ENCODE measurements around the gene PCSK6. TPM values are rescaled to one million over a fixed set of nuclear protein-coding genes. Genes with fewer than 3 reads are reported as not detected.
"Not testable (repeated sequence)": the region's sequence is repeated elsewhere in the genome, so short reads cannot be mapped to it uniquely, and the experiment has no call there.

The PCSK6 gene
- total and polyA plus RNA-seq, 7 donors, result 2.9 to 10.3 (median 6.4) TPM

DNA sequence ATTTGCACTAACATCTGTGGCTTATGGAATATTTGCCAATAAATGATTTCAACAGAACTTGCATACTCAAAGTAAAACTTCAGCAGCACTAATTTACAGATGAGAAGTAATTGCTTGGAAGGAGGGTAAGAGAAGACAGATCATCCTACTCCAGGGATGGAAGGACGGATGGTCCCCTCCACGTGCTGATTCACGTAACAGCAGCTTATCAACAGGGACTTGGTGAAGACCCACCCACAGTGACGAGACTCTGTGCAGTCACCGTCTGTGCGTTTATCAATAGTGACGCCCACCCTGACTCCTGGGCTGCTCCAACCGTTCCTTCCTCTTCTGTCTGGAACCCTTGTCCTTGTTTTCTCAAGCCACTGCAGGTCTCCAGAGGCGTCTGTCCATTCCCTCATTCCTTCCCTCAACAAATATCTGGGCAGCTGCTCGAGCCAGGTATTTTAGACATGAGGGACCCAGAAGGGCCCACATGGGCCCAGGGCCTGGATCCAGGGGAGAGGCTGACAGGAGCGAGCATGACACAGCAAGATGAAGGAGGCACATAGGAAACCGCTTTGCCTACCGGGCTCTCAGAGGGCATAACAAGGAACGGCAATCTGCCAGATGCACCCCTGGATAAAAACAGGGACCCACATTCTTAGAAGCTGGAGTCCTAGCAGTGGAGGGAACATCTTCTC, 33.3 kb downstream of the PCSK6 start:
- Histone ChIP-seq H3K36me3 (no peaks in the 10 kb centered on the region), H3K4me1 (no peaks in the 10 kb centered on the region), H3K9me3 (no peaks in the 10 kb centered on the region), H3K27me3 (peaks cover 0 to 5% (median 0%) of the 10 kb centered on the region in 3 donors), H3K4me3 (no peak overlapping the region), H3K27ac (no peak overlapping the region)
- no peak for DNase-seq
- no peak for TF ChIP-seq POLR2A (IDR thresholded peaks at IDR 0.05)
- TF ChIP-seq POLR2AphosphoS5 (IDR thresholded peaks at IDR 0.05), result no peak
- TF ChIP-seq, protein P1, sequence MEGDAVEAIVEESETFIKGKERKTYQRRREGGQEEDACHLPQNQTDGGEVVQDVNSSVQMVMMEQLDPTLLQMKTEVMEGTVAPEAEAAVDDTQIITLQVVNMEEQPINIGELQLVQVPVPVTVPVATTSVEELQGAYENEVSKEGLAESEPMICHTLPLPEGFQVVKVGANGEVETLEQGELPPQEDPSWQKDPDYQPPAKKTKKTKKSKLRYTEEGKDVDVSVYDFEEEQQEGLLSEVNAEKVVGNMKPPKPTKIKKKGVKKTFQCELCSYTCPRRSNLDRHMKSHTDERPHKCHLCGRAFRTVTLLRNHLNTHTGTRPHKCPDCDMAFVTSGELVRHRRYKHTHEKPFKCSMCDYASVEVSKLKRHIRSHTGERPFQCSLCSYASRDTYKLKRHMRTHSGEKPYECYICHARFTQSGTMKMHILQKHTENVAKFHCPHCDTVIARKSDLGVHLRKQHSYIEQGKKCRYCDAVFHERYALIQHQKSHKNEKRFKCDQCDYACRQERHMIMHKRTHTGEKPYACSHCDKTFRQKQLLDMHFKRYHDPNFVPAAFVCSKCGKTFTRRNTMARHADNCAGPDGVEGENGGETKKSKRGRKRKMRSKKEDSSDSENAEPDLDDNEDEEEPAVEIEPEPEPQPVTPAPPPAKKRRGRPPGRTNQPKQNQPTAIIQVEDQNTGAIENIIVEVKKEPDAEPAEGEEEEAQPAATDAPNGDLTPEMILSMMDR (IDR thresholded peaks at IDR 0.05), result no peak
- no peak for TF ChIP-seq EP300 (IDR thresholded peaks at IDR 0.05)
- 79 to 87% methylated on average over 14 of the region's 14 CpGs for WGBS, 2 donors
- intact Hi-C loops (cut with DNase I), result no loop called here

DNA sequence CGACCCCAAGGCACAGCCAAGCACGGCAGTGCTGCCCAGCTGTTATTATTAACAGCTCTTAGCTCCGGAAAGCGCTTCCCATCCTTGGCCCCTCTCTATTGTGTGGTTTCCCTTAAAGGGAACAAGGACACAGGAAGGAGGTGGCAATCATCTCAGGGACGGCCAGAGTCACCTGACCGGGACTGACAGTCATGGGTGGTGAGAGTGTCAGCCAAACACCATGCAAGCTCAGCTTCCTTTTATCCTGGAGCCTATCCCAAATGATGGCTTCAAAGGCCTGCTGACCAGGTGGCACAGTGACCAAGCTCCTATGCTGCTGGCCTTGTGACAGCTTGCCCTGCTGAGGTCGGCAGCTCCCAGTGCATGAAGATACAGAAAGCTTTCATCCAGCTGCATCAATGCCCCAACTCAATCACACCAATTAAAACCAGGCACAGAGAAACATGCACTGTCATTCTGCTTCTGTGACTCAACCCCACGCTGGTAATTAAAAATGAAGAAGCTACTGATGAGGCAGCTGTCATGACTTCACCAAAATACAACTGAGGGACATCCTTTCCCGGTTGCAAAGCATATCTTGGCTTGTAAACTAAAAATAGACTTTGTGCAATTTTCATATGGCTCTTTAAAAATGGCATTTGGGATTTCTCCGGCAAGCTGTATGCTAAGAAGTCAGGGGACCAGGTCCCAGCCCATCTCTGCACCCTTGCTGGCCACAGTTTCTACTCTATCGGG, 34.0 kb downstream of the PCSK6 start:
- intact Hi-C loops (cut with DNase I), result no loop called here
- no peak for DNase-seq
- 44 to 73% methylated on average over 11 of the region's 11 CpGs for WGBS, 2 donors

DNA sequence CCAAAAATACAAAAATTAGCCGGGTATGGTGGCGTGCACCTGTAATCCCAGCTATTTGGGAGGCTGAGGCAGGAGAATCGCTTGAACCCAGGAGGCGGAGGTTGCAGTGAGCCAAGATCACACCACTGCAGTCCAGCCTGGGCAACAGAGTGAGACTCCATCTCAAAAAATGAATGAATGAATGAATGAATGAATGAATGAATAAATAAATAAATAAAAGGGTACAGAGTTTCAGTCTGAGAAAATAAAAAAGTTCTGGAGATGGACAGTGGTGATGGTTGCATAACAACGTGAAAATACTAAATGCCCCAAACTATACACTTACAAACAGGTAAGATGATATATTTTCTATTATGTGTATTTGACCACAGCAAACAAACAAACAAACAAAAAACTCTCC, 34.7 kb downstream of the PCSK6 start:
- H3K4me3 ChIP-seq; DNase-seq; intact Hi-C loops (cut with DNase I); H3K27me3 ChIP-seq; H3K27ac ChIP-seq; H3K4me1 ChIP-seq; H3K36me3 ChIP-seq; H3K9me3 ChIP-seq: not testable (repeated sequence)
- 89 to 96% methylated on average over 5 of the region's 5 CpGs for WGBS, 2 donors

More for the DNA sequence above, 34.0 kb downstream of the PCSK6 start:
- H3K9me3 ChIP-seq, result no peaks in the 10 kb centered on the region
- H3K36me3 ChIP-seq, result no peaks in the 10 kb centered on the region
- no peak for TF ChIP-seq EP300 (IDR thresholded peaks at IDR 0.05)
- no peak for TF ChIP-seq POLR2AphosphoS5 (IDR thresholded peaks at IDR 0.05)
- TF ChIP-seq POLR2A (IDR thresholded peaks at IDR 0.05), result no peak
- no peaks in the 10 kb centered on the region for H3K4me1 ChIP-seq
- no peak overlapping the region for H3K27ac ChIP-seq
- H3K27me3 ChIP-seq, result peaks cover 0 to 5% (median 0%) of the 10 kb centered on the region in 3 donors
- no peak overlapping the region for H3K4me3 ChIP-seq

DNA sequence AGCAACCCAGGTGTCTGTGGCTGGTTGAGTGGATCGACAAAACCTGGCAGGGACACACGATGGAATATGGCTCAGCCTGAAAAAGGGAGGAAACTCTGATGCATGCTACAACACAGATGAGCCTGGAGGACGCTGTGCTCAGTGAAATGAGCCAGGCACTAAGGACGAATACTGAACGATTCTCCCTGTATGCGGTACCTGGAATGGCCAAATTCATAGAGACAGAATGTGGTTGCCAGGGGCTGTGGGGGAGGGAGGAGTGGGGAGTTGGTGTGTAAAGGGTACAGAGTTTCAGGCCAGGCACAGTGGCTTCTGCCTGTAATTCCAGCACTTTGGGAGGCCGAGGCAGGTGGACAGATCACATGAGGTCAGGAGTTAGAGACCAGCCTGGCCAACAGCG, 35.1 kb downstream of the PCSK6 start:
- Histone ChIP-seq H3K4me3 (no peak overlapping the region), H3K36me3 (no peaks in the 10 kb centered on the region), H3K27ac (no peak overlapping the region), H3K4me1 (no peaks in the 10 kb centered on the region), H3K9me3 (no peaks in the 10 kb centered on the region), H3K27me3 (peaks cover 0 to 5% (median 0%) of the 10 kb centered on the region in 3 donors)
- WGBS, 2 donors, result 90 to 92% methylated on average over 8 of the region's 8 CpGs
- no peak for DNase-seq
- intact Hi-C loops (cut with DNase I), result no loop called here
- TF ChIP-seq POLR2A (IDR thresholded peaks at IDR 0.05), result no peak
- TF ChIP-seq, protein P1 (IDR thresholded peaks at IDR 0.05), result no peak
- TF ChIP-seq POLR2AphosphoS5 (IDR thresholded peaks at IDR 0.05), result no peak
- TF ChIP-seq EP300 (IDR thresholded peaks at IDR 0.05), result no peak

DNA sequence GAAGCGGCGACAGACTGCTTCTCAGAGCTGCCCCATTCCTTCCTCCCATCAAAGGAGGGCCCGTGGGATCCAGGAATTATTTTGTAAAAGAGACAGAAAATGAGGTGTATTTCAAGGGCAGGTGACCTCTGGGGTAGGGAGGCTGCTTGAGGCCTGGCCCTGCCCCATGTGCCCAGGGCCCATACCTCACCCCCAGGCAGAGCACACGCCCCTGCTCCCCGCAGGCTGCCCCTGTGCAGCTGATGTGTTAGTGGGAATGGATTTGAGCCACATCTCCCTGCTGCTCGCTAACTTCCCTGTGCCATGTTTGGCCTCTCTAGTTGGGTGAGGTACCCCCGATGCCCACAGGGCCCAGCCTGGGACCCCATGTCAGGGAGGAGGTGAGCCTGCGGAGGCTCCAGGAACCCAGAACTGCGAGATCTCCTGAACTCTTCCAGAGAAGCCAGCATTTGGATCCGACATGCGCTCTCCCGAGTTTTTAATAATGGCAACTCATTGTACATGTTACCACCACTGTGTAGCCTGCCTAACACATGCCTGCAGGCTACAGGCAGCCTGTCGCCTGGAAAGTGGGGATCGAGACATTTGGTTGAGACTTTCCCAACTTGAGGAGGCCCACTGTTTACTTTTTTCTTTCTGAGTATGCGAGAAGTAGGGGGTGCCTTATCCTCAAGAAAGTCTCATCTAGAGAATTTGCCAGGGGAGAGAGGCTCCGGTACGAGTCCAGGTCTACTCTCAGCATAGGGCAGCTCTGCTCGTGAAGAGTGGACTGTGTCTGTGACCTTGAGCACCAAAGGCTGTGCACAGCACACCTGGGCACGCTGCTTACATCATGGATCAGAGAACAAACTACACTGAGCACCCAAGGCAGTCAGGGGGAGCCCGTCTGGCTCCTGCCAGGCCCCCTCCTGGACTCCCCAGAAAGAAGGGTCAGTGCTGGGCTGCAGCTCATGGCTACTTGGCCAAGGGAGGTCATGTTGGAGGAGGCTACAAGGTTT, 36.1 kb downstream of the PCSK6 start:
- TF ChIP-seq POLR2AphosphoS5 (IDR thresholded peaks at IDR 0.05) (no peak), POLR2A (IDR thresholded peaks at IDR 0.05) (no peak), EP300 (IDR thresholded peaks at IDR 0.05) (no peak)
- TF ChIP-seq, protein P1 (IDR thresholded peaks at IDR 0.05), result no peak
- no peak overlapping the region for H3K27ac ChIP-seq
- peaks cover 0 to 5% (median 0%) of the 10 kb centered on the region in 3 donors for H3K27me3 ChIP-seq
- intact Hi-C loops (cut with DNase I), result no loop called here
- H3K36me3 ChIP-seq, result no peaks in the 10 kb centered on the region
- H3K9me3 ChIP-seq, result no peaks in the 10 kb centered on the region
- H3K4me3 ChIP-seq, result no peak overlapping the region
- no peak for DNase-seq
- H3K4me1 ChIP-seq, result no peaks in the 10 kb centered on the region
- whole genome bisulfite sequencing, 2 donors, result 94 to 95% methylated on average over 20 of the region's 20 CpGs

All from sigmoid colon (tissue), 7 donors.